ENCODE measurements around the gene PEX14.

PEX14 gene

DNA sequence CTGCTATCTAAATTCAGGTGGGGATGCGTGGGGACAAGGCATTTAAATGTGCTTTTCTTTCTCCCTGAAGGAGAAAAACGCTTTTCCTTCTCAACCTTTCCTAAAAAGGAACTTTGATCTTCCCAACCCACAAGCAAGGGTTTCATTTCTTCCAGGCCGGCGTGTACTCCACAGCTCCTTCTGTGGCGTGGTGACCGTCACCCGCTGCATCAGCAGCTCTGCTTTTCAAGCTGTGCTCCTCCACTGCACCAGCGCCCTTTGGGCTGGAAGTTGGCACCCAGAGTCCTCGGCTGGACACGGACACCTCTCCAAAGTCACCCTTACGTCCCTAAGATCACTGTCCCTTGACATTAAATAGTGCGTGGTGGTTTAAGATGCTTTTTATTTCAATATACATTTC lies 54.3 kb downstream of the PEX14 start:
- TF ChIP-seq TCF12 (IDR thresholded peaks at IDR 0.05; ENCODE audit: low read depth) (0 out of 2 replicates have a peak, but pooled peaks have one; percentile 11), MAX (IDR thresholded peaks at IDR 0.05) (0 out of 2 replicates have a peak, but pooled peaks have one; percentile 10), CREB1 (IDR thresholded peaks at IDR 0.05; ENCODE audit: low read depth) (no peak)

DNA sequence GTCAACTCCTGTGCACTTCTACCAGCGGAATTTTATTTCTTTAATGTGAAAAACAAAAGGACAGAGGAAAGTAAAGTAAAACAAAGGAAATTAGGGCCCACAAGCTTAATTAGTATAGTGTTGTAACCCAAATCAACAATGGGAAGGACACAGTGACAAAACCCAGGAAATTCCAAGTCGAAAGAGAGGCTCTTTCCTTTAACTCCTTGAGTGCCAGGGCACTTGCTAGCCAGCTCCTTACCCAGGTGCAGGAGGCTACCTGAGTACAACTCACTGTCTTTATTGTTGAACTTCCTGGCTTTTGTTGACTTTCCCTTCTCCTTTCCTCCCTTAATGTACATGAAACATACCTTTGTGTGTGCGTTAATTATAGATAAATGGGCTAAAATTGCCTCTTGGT lies 55.0 kb downstream of the PEX14 start:
- TF ChIP-seq, protein P1, sequence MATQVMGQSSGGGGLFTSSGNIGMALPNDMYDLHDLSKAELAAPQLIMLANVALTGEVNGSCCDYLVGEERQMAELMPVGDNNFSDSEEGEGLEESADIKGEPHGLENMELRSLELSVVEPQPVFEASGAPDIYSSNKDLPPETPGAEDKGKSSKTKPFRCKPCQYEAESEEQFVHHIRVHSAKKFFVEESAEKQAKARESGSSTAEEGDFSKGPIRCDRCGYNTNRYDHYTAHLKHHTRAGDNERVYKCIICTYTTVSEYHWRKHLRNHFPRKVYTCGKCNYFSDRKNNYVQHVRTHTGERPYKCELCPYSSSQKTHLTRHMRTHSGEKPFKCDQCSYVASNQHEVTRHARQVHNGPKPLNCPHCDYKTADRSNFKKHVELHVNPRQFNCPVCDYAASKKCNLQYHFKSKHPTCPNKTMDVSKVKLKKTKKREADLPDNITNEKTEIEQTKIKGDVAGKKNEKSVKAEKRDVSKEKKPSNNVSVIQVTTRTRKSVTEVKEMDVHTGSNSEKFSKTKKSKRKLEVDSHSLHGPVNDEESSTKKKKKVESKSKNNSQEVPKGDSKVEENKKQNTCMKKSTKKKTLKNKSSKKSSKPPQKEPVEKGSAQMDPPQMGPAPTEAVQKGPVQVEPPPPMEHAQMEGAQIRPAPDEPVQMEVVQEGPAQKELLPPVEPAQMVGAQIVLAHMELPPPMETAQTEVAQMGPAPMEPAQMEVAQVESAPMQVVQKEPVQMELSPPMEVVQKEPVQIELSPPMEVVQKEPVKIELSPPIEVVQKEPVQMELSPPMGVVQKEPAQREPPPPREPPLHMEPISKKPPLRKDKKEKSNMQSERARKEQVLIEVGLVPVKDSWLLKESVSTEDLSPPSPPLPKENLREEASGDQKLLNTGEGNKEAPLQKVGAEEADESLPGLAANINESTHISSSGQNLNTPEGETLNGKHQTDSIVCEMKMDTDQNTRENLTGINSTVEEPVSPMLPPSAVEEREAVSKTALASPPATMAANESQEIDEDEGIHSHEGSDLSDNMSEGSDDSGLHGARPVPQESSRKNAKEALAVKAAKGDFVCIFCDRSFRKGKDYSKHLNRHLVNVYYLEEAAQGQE (IDR thresholded peaks at IDR 0.05; ENCODE audit: low read depth), result no peak
- TF ChIP-seq ZBTB7A (IDR thresholded peaks at IDR 0.05; ENCODE audit: low read depth), result no peak
- TF ChIP-seq MAX (IDR thresholded peaks at IDR 0.05), result no peak
- TF ChIP-seq TEAD4 (IDR thresholded peaks at IDR 0.05), result no peak
- no peak for TF ChIP-seq TAF1 (IDR thresholded peaks at IDR 0.05; ENCODE audit: low read depth)
- no peak for TF ChIP-seq EP300 (IDR thresholded peaks at IDR 0.05; ENCODE audit: borderline replicate concordance)
- TF ChIP-seq EGR1 (IDR thresholded peaks at IDR 0.05), result no peak
- no peak for TF ChIP-seq CREB1 (IDR thresholded peaks at IDR 0.05; ENCODE audit: low read depth)
- no peak for TF ChIP-seq TCF12 (IDR thresholded peaks at IDR 0.05; ENCODE audit: low read depth)
- TF ChIP-seq FOXM1 (IDR thresholded peaks at IDR 0.05; ENCODE audit: borderline replicate concordance, low read depth), result no peak; the same call in 1 of the 2 replicates

DNA sequence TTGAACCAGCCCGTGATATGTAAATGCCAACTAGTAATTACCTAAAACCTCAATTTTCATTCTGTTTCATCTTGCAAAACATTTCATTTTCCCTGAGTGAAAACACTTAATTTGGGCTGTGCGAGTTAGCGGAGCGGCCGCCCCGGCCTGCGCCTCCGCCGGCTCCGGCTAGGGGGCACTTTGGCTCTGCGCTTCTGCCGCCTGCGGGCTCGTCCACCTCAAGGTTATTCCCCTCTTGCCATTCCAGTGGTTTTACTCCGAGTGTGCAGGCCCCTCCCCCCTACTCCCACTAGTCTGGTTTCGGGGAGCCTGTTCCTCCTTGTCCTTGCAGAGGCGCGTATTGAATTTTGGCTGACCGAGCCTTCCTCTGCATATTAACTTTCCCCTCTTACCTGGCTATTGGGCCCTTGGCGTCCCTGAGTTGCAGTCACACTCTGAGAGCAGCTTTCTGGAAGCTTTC lies 55.6 kb downstream of the PEX14 start:
- TF ChIP-seq CEBPB (IDR thresholded peaks at IDR 0.05) (no peak), TCF12 (IDR thresholded peaks at IDR 0.05; ENCODE audit: low read depth) (no peak), FOXM1 (IDR thresholded peaks at IDR 0.05; ENCODE audit: borderline replicate concordance, low read depth) (no peak), YY1 (IDR thresholded peaks at IDR 0.05; ENCODE audit: low read depth) (no peak), EP300 (IDR thresholded peaks at IDR 0.05; ENCODE audit: borderline replicate concordance) (no peak), CREB1 (IDR thresholded peaks at IDR 0.05; ENCODE audit: low read depth) (no peak), RAD21 (IDR thresholded peaks at IDR 0.05; ENCODE audit: low read depth) (0 out of 2 replicates have a peak, but pooled peaks have one; percentile 11)

DNA sequence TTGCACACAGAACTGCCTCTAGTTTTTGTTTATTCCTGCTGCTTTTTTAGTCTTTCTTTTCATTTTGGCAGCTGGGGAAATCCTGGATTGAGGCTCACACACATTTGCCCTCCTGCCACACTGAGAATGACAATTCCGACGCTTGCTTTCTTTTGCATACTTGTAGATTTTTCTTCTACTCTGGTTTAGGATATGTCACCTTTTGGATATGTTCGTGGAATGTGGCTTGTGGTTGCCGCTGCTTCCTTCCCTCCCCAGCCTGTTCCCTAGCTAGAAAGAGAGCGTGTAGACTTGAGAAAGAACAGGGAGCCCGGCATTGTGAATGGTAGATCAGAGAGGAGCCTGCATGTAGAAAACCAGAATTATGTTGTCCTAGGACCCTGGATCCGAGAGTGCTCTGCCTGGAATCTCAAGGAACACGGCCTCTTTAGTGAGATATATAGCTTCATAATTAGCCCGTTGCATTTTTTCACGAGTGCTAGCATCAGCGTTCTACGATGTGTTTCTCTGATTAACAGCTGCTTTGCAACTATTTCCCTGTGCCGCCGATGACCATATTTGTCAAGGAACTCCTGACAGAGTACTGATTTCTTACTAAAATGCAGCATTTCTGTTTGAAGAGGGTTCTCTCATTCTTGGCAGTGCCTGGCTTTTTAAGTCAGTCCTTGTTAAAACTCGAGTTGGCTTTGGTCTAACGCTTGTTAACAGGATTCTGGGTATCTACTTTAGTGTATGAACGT lies 56.2 kb downstream of the PEX14 start:
- no peak for TF ChIP-seq NFIC (IDR thresholded peaks at IDR 0.05)
- TF ChIP-seq MAX (IDR thresholded peaks at IDR 0.05), result no peak
- TF ChIP-seq CREB1 (IDR thresholded peaks at IDR 0.05; ENCODE audit: low read depth), result no peak
- no peak for TF ChIP-seq RAD21 (IDR thresholded peaks at IDR 0.05; ENCODE audit: low read depth)
- TF ChIP-seq FOXM1 (IDR thresholded peaks at IDR 0.05; ENCODE audit: borderline replicate concordance, low read depth), result no peak
- TF ChIP-seq CEBPB (IDR thresholded peaks at IDR 0.05), result no peak
- no peak for TF ChIP-seq TAF1 (IDR thresholded peaks at IDR 0.05; ENCODE audit: low read depth)
- no peak for TF ChIP-seq TCF12 (IDR thresholded peaks at IDR 0.05; ENCODE audit: low read depth)
- TF ChIP-seq EP300 (IDR thresholded peaks at IDR 0.05; ENCODE audit: borderline replicate concordance), result no peak
- no peak for TF ChIP-seq EGR1 (IDR thresholded peaks at IDR 0.05)
- no peak for TF ChIP-seq ZBTB7A (IDR thresholded peaks at IDR 0.05; ENCODE audit: low read depth)
- TF ChIP-seq, protein P1 (IDR thresholded peaks at IDR 0.05; ENCODE audit: low read depth), result no peak
- no peak for TF ChIP-seq USF1 (IDR thresholded peaks at IDR 0.05)
- no peak for TF ChIP-seq TEAD4 (IDR thresholded peaks at IDR 0.05)
- TF ChIP-seq YY1 (IDR thresholded peaks at IDR 0.05; ENCODE audit: low read depth), result no peak

DNA sequence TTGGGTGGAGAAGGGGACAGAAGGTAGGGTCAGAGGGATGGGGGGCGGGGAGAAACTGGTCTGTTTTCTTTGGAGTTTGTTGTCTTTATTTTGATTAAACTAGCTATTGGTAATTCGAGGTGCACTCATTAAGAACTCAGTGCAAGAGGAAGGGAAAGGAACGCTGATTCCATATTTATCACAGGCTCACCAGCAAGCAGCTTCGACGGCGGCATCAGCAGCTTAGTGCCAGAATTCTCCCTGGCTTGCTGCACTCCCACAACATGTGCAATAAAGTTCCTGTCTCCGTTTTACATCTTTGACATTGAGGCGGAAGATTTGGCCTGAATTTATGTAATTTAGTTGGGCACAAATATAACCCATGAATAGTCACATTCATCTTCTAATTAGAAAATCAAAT lies 57.6 kb downstream of the PEX14 start:
- TF ChIP-seq CEBPB (IDR thresholded peaks at IDR 0.05) (no peak), TEAD4 (IDR thresholded peaks at IDR 0.05) (no peak), EP300 (IDR thresholded peaks at IDR 0.05; ENCODE audit: borderline replicate concordance) (no peak), CREB1 (IDR thresholded peaks at IDR 0.05; ENCODE audit: low read depth) (no peak), RAD21 (IDR thresholded peaks at IDR 0.05; ENCODE audit: low read depth) (no peak), YY1 (IDR thresholded peaks at IDR 0.05; ENCODE audit: low read depth) (no peak), MAX (IDR thresholded peaks at IDR 0.05) (no peak), FOXM1 (IDR thresholded peaks at IDR 0.05; ENCODE audit: borderline replicate concordance, low read depth) (no peak), EGR1 (IDR thresholded peaks at IDR 0.05) (no peak), NFIC (IDR thresholded peaks at IDR 0.05) (no peak), TCF12 (IDR thresholded peaks at IDR 0.05; ENCODE audit: low read depth) (no peak), TAF1 (IDR thresholded peaks at IDR 0.05; ENCODE audit: low read depth) (no peak), USF1 (IDR thresholded peaks at IDR 0.05) (no peak), ZBTB7A (IDR thresholded peaks at IDR 0.05; ENCODE audit: low read depth) (no peak)
- TF ChIP-seq, protein P1 (IDR thresholded peaks at IDR 0.05; ENCODE audit: low read depth), result no peak

Measured in Ishikawa (cell line).